Tibial nerve (tissue), 4 donors: ENCODE results near the gene ABHD10.

Experiments used
- CTCF ChIP-seq, 5 experiments: fragments of 200-600 bp in 3 of 5; fragments of 450-650 bp in 2 of 5; sonication (generic) in 3 of 5; IDR thresholded peaks; one replicate each; pipeline ENCODE4 v1.5.1; 2016 to 2019; ENCODE audit warnings: antibody characterized with exemption in 5 of 5, mild to moderate bottlenecking in 3 of 5, moderate library complexity in 2 of 5
- EP300 ChIP-seq, 2 donors: sonication (generic); formaldehyde crosslinking; IDR thresholded peaks; one replicate each; pipeline ENCODE4 v1.6.1; 2017; ENCODE audit warnings: antibody characterized with exemption in 2 of 2, mild to moderate bottlenecking in 1 of 2
- POLR2A ChIP-seq, 2 donors: fragments of 450-650 bp; IDR thresholded peaks; one replicate each; pipeline ENCODE4 v1.6.1; 2017; ENCODE audit warnings: antibody characterized with exemption in 2 of 2, mild to moderate bottlenecking in 2 of 2, moderate library complexity in 2 of 2

- TF ChIP-seq CTCF (IDR thresholded peaks at IDR 0.05) (no peak), POLR2A (IDR thresholded peaks at IDR 0.05) (no peak), EP300 (IDR thresholded peaks at IDR 0.05) (no peak)
Observed at GRCh38 chr3:112018712-112019111, 39.9 kb downstream of the ABHD10 start.
